ENCODE data around the gene SETDB1. TPM values are rescaled to one million over a fixed set of nuclear protein-coding genes. Genes with fewer than 3 reads are reported as not detected.
"Not testable (repeated sequence)": the region's sequence is repeated elsewhere in the genome, so short reads cannot be mapped to it uniquely, and the experiment has no call there.

SETDB1 gene
- total RNA-seq, 4 donors from 2014 or later, result 24.9 to 30.2 (median 27.7) TPM

DNA sequence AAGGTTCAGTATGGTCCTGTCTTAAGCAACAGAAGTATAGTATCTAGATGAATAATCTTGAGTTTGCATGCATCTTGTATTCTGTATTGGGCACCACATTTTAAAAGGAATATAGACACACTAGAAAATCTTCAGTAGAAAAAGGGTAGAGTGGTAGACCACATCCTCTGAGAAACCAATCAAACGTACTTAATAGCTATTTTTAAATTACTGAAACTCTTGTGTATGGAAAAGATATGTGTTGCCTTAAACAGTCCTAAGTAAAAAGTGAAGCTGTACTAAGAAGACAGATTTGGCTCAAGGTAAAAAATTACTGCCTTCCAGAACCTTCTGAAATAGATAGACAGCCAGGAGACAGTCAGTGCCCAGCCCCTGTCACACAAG, 36.1 kb upstream of the SETDB1 start:
- no peak for TF ChIP-seq POLR2AphosphoS5 (IDR thresholded peaks at IDR 0.05)
- no peak for TF ChIP-seq POLR2A (IDR thresholded peaks at IDR 0.05; ENCODE audit: low read depth)
- TF ChIP-seq, protein P1, sequence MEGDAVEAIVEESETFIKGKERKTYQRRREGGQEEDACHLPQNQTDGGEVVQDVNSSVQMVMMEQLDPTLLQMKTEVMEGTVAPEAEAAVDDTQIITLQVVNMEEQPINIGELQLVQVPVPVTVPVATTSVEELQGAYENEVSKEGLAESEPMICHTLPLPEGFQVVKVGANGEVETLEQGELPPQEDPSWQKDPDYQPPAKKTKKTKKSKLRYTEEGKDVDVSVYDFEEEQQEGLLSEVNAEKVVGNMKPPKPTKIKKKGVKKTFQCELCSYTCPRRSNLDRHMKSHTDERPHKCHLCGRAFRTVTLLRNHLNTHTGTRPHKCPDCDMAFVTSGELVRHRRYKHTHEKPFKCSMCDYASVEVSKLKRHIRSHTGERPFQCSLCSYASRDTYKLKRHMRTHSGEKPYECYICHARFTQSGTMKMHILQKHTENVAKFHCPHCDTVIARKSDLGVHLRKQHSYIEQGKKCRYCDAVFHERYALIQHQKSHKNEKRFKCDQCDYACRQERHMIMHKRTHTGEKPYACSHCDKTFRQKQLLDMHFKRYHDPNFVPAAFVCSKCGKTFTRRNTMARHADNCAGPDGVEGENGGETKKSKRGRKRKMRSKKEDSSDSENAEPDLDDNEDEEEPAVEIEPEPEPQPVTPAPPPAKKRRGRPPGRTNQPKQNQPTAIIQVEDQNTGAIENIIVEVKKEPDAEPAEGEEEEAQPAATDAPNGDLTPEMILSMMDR (IDR thresholded peaks at IDR 0.05), result no peak
- TF ChIP-seq EP300 (IDR thresholded peaks at IDR 0.05), result no peak
- H3K4me3 ChIP-seq, result no peak overlapping the region

DNA sequence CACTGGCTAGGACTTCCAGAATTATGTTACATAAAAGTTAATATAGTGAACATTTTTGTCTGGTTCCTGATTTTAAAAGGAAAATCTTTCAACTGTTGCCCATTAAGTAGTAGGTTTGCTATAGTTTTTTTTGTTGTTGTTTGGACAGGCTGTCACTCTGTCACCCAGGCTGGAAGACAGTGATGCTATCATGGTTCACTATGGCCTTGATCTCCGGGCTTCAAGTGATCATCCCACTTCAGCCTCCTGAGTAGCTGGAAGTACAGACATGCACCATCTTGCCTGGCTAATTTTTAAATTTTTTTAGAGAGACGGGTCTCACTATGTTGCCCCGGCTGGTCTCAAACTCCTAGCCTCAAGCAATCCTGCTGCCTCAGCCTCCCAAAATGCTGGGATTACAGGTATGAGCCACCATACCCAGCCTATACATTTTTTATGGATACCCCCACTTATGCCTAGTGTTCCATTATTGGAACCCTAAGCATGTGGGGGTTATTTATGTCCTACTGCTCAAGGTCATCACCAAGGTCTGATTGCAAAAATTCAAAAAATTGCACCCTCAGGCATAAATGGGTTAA, 32.7 kb upstream of the SETDB1 start:
- intact Hi-C loops (cut with DNase I), result no loop called here
- no peak overlapping the region for H3K4me3 ChIP-seq
- no peaks in the 10 kb centered on the region for H3K4me1 ChIP-seq
- TF ChIP-seq EP300 (IDR thresholded peaks at IDR 0.05), result no peak
- no peak for TF ChIP-seq POLR2A (IDR thresholded peaks at IDR 0.05; ENCODE audit: low read depth)
- TF ChIP-seq, protein P1 (IDR thresholded peaks at IDR 0.05), result no peak
- no peak for TF ChIP-seq POLR2AphosphoS5 (IDR thresholded peaks at IDR 0.05)
- no peaks in the 10 kb centered on the region for H3K9me3 ChIP-seq
- WGBS, result 90% methylated on average over 3 of the region's 3 CpGs
- H3K27me3 ChIP-seq, result no peaks in the 10 kb centered on the region
- H3K27ac ChIP-seq (replicated peaks in 1 of 4), result no peak overlapping the region
- H3K36me3 ChIP-seq, result no peaks in the 10 kb centered on the region
- no peak for DNase-seq (ENCODE audit: extremely low spot score)

More for the DNA sequence above, 36.1 kb upstream of the SETDB1 start:
- Histone ChIP-seq H3K36me3 (no peaks in the 10 kb centered on the region), H3K4me1 (no peaks in the 10 kb centered on the region), H3K27me3 (no peaks in the 10 kb centered on the region), H3K9me3 (no peaks in the 10 kb centered on the region), H3K27ac (replicated peaks in 1 of 4) (no peak overlapping the region)
- 44% methylated on average over 1 of the region's 1 CpG for WGBS
- no peak for DNase-seq (ENCODE audit: extremely low spot score)
- intact Hi-C loops (cut with DNase I), result no loop called here

DNA sequence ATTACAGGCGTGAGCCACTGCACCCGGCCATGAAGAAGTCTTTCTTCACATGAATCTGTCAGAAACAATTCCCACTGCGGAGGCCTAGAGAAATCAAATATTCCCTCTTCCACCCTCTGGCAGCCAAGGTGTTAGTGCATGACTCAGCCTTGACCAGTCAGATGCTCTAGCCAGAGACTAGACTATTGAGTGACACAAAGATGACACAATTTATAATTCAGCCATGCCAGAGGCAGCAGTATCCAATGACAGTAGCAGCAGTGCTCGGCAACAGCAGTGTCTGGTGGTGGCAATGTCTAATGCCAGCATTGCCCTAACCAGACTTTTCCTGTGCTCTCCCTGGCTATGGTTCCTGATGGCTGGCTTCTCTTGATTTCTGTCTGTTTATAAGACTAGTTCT, 30.5 kb upstream of the SETDB1 start:
- no peaks in the 10 kb centered on the region for H3K27me3 ChIP-seq
- H3K9me3 ChIP-seq, result no peaks in the 10 kb centered on the region
- no peak overlapping the region for H3K27ac ChIP-seq (replicated peaks in 1 of 4)
- no peak for DNase-seq (ENCODE audit: extremely low spot score)
- no peaks in the 10 kb centered on the region for H3K4me1 ChIP-seq
- intact Hi-C loops (cut with DNase I), result no loop called here
- WGBS, result 85% methylated on average over 4 of the region's 4 CpGs
- no peaks in the 10 kb centered on the region for H3K36me3 ChIP-seq
- H3K4me3 ChIP-seq, result no peak overlapping the region
- TF ChIP-seq, protein P1 (IDR thresholded peaks at IDR 0.05), result no peak
- no peak for TF ChIP-seq POLR2A (IDR thresholded peaks at IDR 0.05; ENCODE audit: low read depth)

DNA sequence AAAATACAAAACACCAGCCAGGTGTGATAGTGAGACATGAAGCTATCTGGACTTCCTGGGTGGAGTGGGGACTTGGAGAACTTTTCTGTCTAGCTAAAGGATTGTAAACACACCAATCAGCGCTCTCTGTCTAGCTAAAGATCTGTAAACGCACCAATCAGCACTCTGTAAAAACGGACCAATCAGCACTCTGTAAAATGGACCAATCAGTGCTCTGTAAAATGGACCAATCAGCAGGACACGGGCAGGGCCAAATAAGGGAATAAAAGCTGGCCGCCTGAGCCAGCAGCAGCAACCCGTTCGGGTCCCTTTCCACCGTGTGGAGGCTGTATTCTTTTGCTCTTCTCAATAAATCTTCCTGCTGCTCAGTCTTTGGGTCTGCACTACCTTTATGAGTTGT, 26.4 kb upstream of the SETDB1 start:
- H3K27me3 ChIP-seq; DNase-seq (ENCODE audit: extremely low spot score); intact Hi-C loops (cut with DNase I); H3K36me3 ChIP-seq; H3K4me1 ChIP-seq; H3K4me3 ChIP-seq; H3K27ac ChIP-seq (replicated peaks in 1 of 4); H3K9me3 ChIP-seq: not testable (repeated sequence)
- 85% methylated on average over 8 of the region's 8 CpGs for WGBS

DNA sequence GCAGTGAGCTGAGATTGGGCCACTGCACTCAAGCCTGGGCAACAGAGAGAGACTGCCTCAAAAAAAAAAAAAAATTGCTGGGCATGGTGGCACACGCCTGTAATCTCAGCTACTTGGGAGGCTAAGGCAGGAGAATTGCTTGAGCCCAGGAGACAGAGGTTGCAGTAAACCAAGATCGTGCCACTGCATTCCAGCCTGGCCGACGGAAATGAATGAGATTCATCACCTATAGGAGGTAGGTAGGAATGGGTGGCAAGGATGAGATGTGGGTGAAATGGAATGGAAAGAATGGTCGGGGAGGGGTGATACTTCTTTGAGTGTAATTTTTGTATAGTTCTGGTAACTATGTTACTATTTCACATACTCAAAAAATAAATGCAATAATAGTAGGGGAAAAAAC, 23.8 kb upstream of the SETDB1 start:
- no peak overlapping the region for H3K27ac ChIP-seq (replicated peaks in 1 of 4)
- 87% methylated on average over 5 of the region's 5 CpGs for WGBS
- TF ChIP-seq, protein P1 (IDR thresholded peaks at IDR 0.05), result no peak
- TF ChIP-seq POLR2AphosphoS5 (IDR thresholded peaks at IDR 0.05) (no peak), EP300 (IDR thresholded peaks at IDR 0.05) (no peak), POLR2A (IDR thresholded peaks at IDR 0.05; ENCODE audit: low read depth) (no peak)
- no peak for DNase-seq (ENCODE audit: extremely low spot score)
- no peaks in the 10 kb centered on the region for H3K27me3 ChIP-seq
- no peak overlapping the region for H3K4me3 ChIP-seq
- intact Hi-C loops (cut with DNase I), result no loop called here
- no peaks in the 10 kb centered on the region for H3K4me1 ChIP-seq
- H3K36me3 ChIP-seq, result no peaks in the 10 kb centered on the region
- no peaks in the 10 kb centered on the region for H3K9me3 ChIP-seq

Data from esophagus muscularis mucosa (tissue), 4 donors.